ENCODE data around the gene GPRC5B.

GPRC5B gene

GRCh38 chr16:19885451-19886072 is 914 bp upstream of the GPRC5B start:
- DNase-seq (ENCODE audit: insufficient read length, low spot score) (no peak), FAIRE-seq (no peak)
- no peak for TF ChIP-seq CTCF (IDR thresholded peaks at IDR 0.05; ENCODE audit: insufficient read depth, missing control alignments)

GRCh38 chr16:19883966-19884485 is 622 bp downstream of the GPRC5B start:
- DNase-seq (ENCODE audit: insufficient read length, low spot score) = no peak
- TF ChIP-seq CTCF (IDR thresholded peaks at IDR 0.05; ENCODE audit: insufficient read depth, missing control alignments) = no peak
- FAIRE-seq = no peak

- no peak for DNase-seq (ENCODE audit: insufficient read length, low spot score)
- no peak for TF ChIP-seq CTCF (IDR thresholded peaks at IDR 0.05; ENCODE audit: insufficient read depth, missing control alignments)
- FAIRE-seq = no peak
Measured at GRCh38 chr16:19883296-19883965, 1.2 kb downstream of the GPRC5B start.

GRCh38 chr16:19882646-19883045 is 2.0 kb downstream of the GPRC5B start:
- no peak for DNase-seq (ENCODE audit: insufficient read length, low spot score)
- TF ChIP-seq CTCF (IDR thresholded peaks at IDR 0.05; ENCODE audit: insufficient read depth, missing control alignments) = no peak
- FAIRE-seq = no peak

GRCh38 chr16:19882186-19882585 is 2.5 kb downstream of the GPRC5B start:
- DNase-seq (ENCODE audit: insufficient read length, low spot score) (no peak), FAIRE-seq (no peak)
- TF ChIP-seq CTCF (IDR thresholded peaks at IDR 0.05; ENCODE audit: insufficient read depth, missing control alignments) = no peak

GRCh38 chr16:19881783-19882182 is 2.9 kb downstream of the GPRC5B start:
- TF ChIP-seq CTCF (IDR thresholded peaks at IDR 0.05; ENCODE audit: insufficient read depth, missing control alignments) = no peak
- FAIRE-seq = no peak
- no peak for DNase-seq (ENCODE audit: insufficient read length, low spot score)

GRCh38 chr16:19881028-19881427 is 3.6 kb downstream of the GPRC5B start:
- FAIRE-seq (no peak), DNase-seq (ENCODE audit: insufficient read length, low spot score) (no peak)

More at GRCh38 chr16:19881028-19881427, 3.6 kb downstream of the GPRC5B start:
- TF ChIP-seq CTCF (IDR thresholded peaks at IDR 0.05; ENCODE audit: insufficient read depth, missing control alignments) = no peak
